Panc1 (cell line): Measurements from ENCODE around the gene EMC9. TPM values are rescaled to one million over a fixed set of nuclear protein-coding genes. Genes with fewer than 3 reads are reported as not detected.

ENCODE experiments used
- ATAC-seq: fragments of 200-7000 bp; cut with Tn5 transposase; 2 replicates; pipeline ENCODE4 v1.9.1; 2020; ENCODE audit warnings: mild to moderate bottlenecking, moderate library complexity
- BruUV-seq: library from RNA; stranded (reverse); fragments of 400-500 nt; replicated peaks from 2 replicates; lab custom pipeline; 2021; lab: Mats Ljungman, UMichigan
- CTCF ChIA-PET: fragments of 300-600 bp; sonication (Branson Sonifier 250); formaldehyde crosslinking; loops from one replicate; lab custom pipeline; 2022; ENCODE audit warnings: antibody characterized with exemption; lab: Charles Lee
- POLR2A ChIA-PET: fragments of 300-600 bp; sonication (Branson Sonifier 250); formaldehyde crosslinking; loops from one replicate; lab custom pipeline; 2022; ENCODE audit warnings: antibody characterized with exemption; lab: Charles Lee
- DNase-seq: peaks from one replicate; pipeline ENCODE4 v3.0.0-alpha.2; 2010; ENCODE audit warnings: low read depth, low spot score
- H3K27ac ChIP-seq: 2 replicates; pipeline ENCODE4 v1.5.1; 2011; ENCODE audit warnings: mild to moderate bottlenecking, low read length, inconsistent platforms
- H3K27me3 ChIP-seq: fragments of 200-500 bp; sonication (Bioruptor generic); 2 replicates; pipeline ENCODE4 v1.6.0; 2014; ENCODE audit warnings: low read length, inconsistent platforms; ENCODE audit not compliant: control insufficient read depth, insufficient read depth
- H3K36me3 ChIP-seq: fragments of 200-500 bp; sonication (Bioruptor generic); 2 replicates; pipeline ENCODE4 v1.5.1; 2014; ENCODE audit warnings: inconsistent platforms, mild to moderate bottlenecking, low read length, moderate library complexity; ENCODE audit not compliant: control insufficient read depth, insufficient read depth
- H3K4me1 ChIP-seq: 2 replicates; pipeline ENCODE4 v1.5.1; 2011; ENCODE audit warnings: inconsistent platforms, mild to moderate bottlenecking, low read length, moderate library complexity; ENCODE audit not compliant: control insufficient read depth, insufficient read depth
- H3K4me3 ChIP-seq, 2 experiments: 2 replicates each; pipeline ENCODE4 v1.5.1; 2011 to 2012; ENCODE audit warnings: low read depth in 2 of 2, low read length in 2 of 2, mild to moderate bottlenecking in 2 of 2, inconsistent platforms in 1 of 2, moderate library complexity in 1 of 2
- H3K9me3 ChIP-seq: fragments of 200-500 bp; sonication (Bioruptor generic); 2 replicates; pipeline ENCODE4 v1.5.1; 2014; ENCODE audit warnings: low read depth, mild to moderate bottlenecking, inconsistent platforms, low read length, moderate library complexity; ENCODE audit not compliant: control insufficient read depth, insufficient read depth
- CTCF ChIP-seq: fragments of 450-650 bp; IDR thresholded peaks from 2 replicates; pipeline ENCODE4 v1.5.1; 2017; ENCODE audit warnings: mild to moderate bottlenecking
- POLR2AphosphoS5 ChIP-seq: IDR thresholded peaks from 2 replicates; pipeline ENCODE4 v1.6.1; 2012; ENCODE audit warnings: mild to moderate bottlenecking, low read depth, low read length, moderate library complexity
- REST ChIP-seq, 2 experiments: IDR thresholded peaks; 2 replicates each; pipeline ENCODE4 v1.6.1; 2011 to 2012; ENCODE audit warnings: low read depth in 2 of 2, control low read depth in 1 of 2, low read length in 1 of 2, mild to moderate bottlenecking in 1 of 2, moderate library complexity in 1 of 2; ENCODE audit not compliant: insufficient read depth in 1 of 2
- SIN3A ChIP-seq: IDR thresholded peaks from 2 replicates; pipeline ENCODE4 v1.6.1; 2012; ENCODE audit warnings: low read depth, mild to moderate bottlenecking, low read length, moderate library complexity, borderline replicate concordance; ENCODE audit not compliant: insufficient read depth
- TCF7L2 ChIP-seq: IDR thresholded peaks from 2 replicates; pipeline ENCODE4 v1.6.1; 2011; ENCODE audit warnings: mild to moderate bottlenecking, low read depth, low read length, inconsistent platforms
- in situ Hi-C: cut with HindIII; loops from 2 replicates; pipeline ENCODE4 v1.10.0; 2016; ENCODE audit warnings: low sequenced_read_pairs, low pct_unique_long_range_greater_than_20kb
- intact Hi-C: fragments of 100-400 bp; cut with micrococcal nuclease; formaldehyde crosslinking; loops from one replicate; pipeline ENCODE4 v1.10.0; 2022; ENCODE audit not compliant: unreplicated experiment
- total RNA-seq: library from RNA; stranded (reverse); gene quantifications from one replicate; pipeline ENCODE4 v1.2.1, GENCODE V29; 2021; ENCODE audit not compliant: unreplicated experiment

Gene EMC9
- total RNA-seq, 1 experiment from 2014 or later: 42.5 TPM

- BruUV-seq: no TSS peak
- POLR2A ChIA-PET: no interaction called here
Observed at GRCh38 chr14:24122416-24122815, 19.0 kb downstream of the EMC9 start.

GRCh38 chr14:24121210-24121609 is 20.2 kb downstream of the EMC9 start:
- no TSS peak for BruUV-seq
- in situ Hi-C loops: no loop called here

More at GRCh38 chr14:24122416-24122815, 19.0 kb downstream of the EMC9 start:
- no peak for TF ChIP-seq CTCF
- no peak for TF ChIP-seq SIN3A
- TF ChIP-seq TCF7L2: no peak
- TF ChIP-seq POLR2AphosphoS5: no peak
- TF ChIP-seq REST (IDR thresholded peaks at IDR 0.05; ENCODE audit: insufficient read depth in 1 of 2, low read depth in 2 of 2, low read length in 1 of 2): no peak
- Histone ChIP-seq H3K36me3 (peaks cover 2% of the 10 kb centered on the region), H3K9me3 (no peaks in the 10 kb centered on the region), H3K27ac (no peak overlapping the region), H3K27me3 (no peaks in the 10 kb centered on the region), H3K4me3 (no peak overlapping the region), H3K4me1 (no peaks in the 10 kb centered on the region)
- intact Hi-C loops (no loop called here), in situ Hi-C loops (no loop called here)
- DNase-seq (no peak), ATAC-seq (no peak)
- CTCF ChIA-PET: no interaction called here

More at GRCh38 chr14:24121210-24121609, 20.2 kb downstream of the EMC9 start:
- H3K9me3 ChIP-seq: no peaks in the 10 kb centered on the region
- H3K4me1 ChIP-seq: no peaks in the 10 kb centered on the region
- ChIA-PET POLR2A (no interaction called here), CTCF (no interaction called here)
- H3K4me3 ChIP-seq: no peak overlapping the region
- H3K27ac ChIP-seq: no peak overlapping the region
- H3K36me3 ChIP-seq: peaks cover 2% of the 10 kb centered on the region
- TF ChIP-seq SIN3A (no peak), TCF7L2 (no peak), POLR2AphosphoS5 (no peak), REST (IDR thresholded peaks at IDR 0.05; ENCODE audit: insufficient read depth in 1 of 2, low read depth in 2 of 2, low read length in 1 of 2) (no peak), CTCF (no peak)
- no peak for DNase-seq
- no peaks in the 10 kb centered on the region for H3K27me3 ChIP-seq
- ATAC-seq: no peak
- intact Hi-C loops: no loop called here
